DMS53 treated with DMSO at 0.1 percent for 48 hours (cell line): ENCODE measurements around the gene IRF4.
"Not testable (repeated sequence)": the region's sequence is repeated elsewhere in the genome, so short reads cannot be mapped to it uniquely, and the experiment has no call there.

Experiments
- DNase-seq: peaks from one replicate; lab custom pipeline; 2025; ENCODE audit not compliant: unreplicated experiment; lab: John Stamatoyannopoulos, UW

IRF4 gene

GRCh38 chr6:366389-367297 is 24.9 kb upstream of the IRF4 start:
- DNase-seq: no peak

- DNase-seq: no peak
These were observed 24.2 kb upstream of the IRF4 start for GRCh38 chr6:367298-367794.

GRCh38 chr6:367891-368630 is 23.5 kb upstream of the IRF4 start:
- no peak for DNase-seq

- no peak for DNase-seq
These were observed 21.8 kb upstream of the IRF4 start for GRCh38 chr6:369559-370431.

- DNase-seq: no peak
These were observed 21.0 kb upstream of the IRF4 start for GRCh38 chr6:370555-370954.

- not testable (repeated sequence) for DNase-seq
These were observed 19.7 kb upstream of the IRF4 start for GRCh38 chr6:371851-372250.

GRCh38 chr6:372336-372911 is 19.1 kb upstream of the IRF4 start:
- no peak for DNase-seq

- DNase-seq: no peak
These were observed 18.5 kb upstream of the IRF4 start for GRCh38 chr6:373031-373430.

- no peak for DNase-seq
These were observed 17.5 kb upstream of the IRF4 start for GRCh38 chr6:373773-374724.

GRCh38 chr6:374956-375355 is 16.6 kb upstream of the IRF4 start:
- no peak for DNase-seq

- DNase-seq: no peak
These were observed 14.5 kb upstream of the IRF4 start for GRCh38 chr6:376827-377640.

- not testable (repeated sequence) for DNase-seq
These were observed 13.9 kb upstream of the IRF4 start for GRCh38 chr6:377641-378020.

GRCh38 chr6:378090-378957 is 13.2 kb upstream of the IRF4 start:
- DNase-seq: no peak

- no peak for DNase-seq
These were observed 12.6 kb upstream of the IRF4 start for GRCh38 chr6:378958-379409.

GRCh38 chr6:379410-380181 is 12.0 kb upstream of the IRF4 start:
- DNase-seq: no peak

GRCh38 chr6:380234-381218 is 11.0 kb upstream of the IRF4 start:
- DNase-seq: no peak
